ENCODE measurements around the gene FREM2. TPM values are rescaled to one million over a fixed set of nuclear protein-coding genes. Genes with fewer than 3 reads are reported as not detected.

Gene FREM2
- total RNA-seq, 1 experiment from 2014 or later, result 42.6 TPM

DNA sequence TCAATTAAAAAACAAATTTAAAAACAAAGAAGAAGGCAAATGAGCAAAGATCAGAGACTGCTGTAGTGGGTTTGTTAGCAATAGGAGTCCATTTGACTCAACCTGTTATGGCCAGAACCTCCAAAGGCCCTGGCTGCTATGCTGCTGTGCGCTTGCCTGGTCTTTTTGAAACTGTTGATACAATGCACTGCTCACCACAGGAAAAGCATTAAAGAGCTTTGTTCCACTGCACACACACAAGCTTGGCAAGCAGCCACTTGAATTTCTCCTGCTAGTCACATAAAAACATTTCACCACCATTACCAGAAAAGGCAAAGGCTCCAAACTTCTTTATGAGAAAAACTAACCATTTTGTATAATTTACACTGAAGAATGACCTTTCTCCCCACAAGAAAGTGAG, 132.2 kb downstream of the FREM2 start:
- H3K9me3 Mint-ChIP-seq (ENCODE audit: unreplicated experiment), result peaks cover 2% of the 10 kb centered on the region
- CTCF ChIA-PET, result no interaction called here

DNA sequence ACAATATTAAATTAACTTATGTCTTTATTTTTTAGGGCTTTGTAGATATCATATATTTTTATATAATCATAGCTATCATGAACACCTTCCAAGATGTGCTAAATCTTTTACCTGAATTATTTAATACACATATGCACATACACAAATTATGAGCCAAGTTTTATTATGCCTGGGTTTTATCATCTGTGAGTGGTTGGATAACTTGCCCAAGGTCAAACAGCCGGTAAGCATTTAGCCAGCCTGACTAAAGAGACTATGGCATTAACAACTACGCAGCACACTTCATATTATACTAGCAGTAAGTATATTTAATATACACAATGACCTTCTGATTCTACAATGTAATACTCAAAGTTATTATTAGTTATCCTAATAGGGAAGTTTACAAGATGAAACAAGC, 132.7 kb downstream of the FREM2 start:
- H3K9me3 Mint-ChIP-seq (ENCODE audit: unreplicated experiment), result no peaks in the 10 kb centered on the region
- peaks cover 2% of the 10 kb centered on the region; the same call in 1 of the 2 replicates for H3K36me3 ChIP-seq (ENCODE audit: control insufficient read depth, insufficient read depth, low read length)
- no peak overlapping the region for H3K27ac Mint-ChIP-seq (ENCODE audit: unreplicated experiment)
- H3K4me3 ChIP-seq (ENCODE audit: low read depth, low read length), result no peak overlapping the region
- H3K27me3 Mint-ChIP-seq (ENCODE audit: insufficient read depth, unreplicated experiment), result no peaks in the 10 kb centered on the region
- intact Hi-C loops (cut with micrococcal nuclease; ENCODE audit: unreplicated experiment), result no loop called here
- H3K4me1 ChIP-seq, result no peaks in the 10 kb centered on the region
- H3K36me3 Mint-ChIP-seq (ENCODE audit: insufficient read depth, unreplicated experiment), result peaks cover 12% of the 10 kb centered on the region
- no peak for DNase-seq
- no peak overlapping the region for H3K4me3 Mint-ChIP-seq (ENCODE audit: unreplicated experiment)
- no peaks in the 10 kb centered on the region for H3K27me3 ChIP-seq (replicated peaks; ENCODE audit: control insufficient read depth, insufficient read depth, low read length)
- TF ChIP-seq, protein P1, sequence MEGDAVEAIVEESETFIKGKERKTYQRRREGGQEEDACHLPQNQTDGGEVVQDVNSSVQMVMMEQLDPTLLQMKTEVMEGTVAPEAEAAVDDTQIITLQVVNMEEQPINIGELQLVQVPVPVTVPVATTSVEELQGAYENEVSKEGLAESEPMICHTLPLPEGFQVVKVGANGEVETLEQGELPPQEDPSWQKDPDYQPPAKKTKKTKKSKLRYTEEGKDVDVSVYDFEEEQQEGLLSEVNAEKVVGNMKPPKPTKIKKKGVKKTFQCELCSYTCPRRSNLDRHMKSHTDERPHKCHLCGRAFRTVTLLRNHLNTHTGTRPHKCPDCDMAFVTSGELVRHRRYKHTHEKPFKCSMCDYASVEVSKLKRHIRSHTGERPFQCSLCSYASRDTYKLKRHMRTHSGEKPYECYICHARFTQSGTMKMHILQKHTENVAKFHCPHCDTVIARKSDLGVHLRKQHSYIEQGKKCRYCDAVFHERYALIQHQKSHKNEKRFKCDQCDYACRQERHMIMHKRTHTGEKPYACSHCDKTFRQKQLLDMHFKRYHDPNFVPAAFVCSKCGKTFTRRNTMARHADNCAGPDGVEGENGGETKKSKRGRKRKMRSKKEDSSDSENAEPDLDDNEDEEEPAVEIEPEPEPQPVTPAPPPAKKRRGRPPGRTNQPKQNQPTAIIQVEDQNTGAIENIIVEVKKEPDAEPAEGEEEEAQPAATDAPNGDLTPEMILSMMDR (IDR thresholded peaks at IDR 0.05; ENCODE audit: insufficient read depth in 1 of 2, low read depth in 1 of 2, low read length in 1 of 2, severe bottlenecking in 1 of 2, unreplicated experiment in 1 of 2), result no peak
- H3K4me1 Mint-ChIP-seq (ENCODE audit: low read depth, unreplicated experiment), result no peaks in the 10 kb centered on the region
- ChIA-PET CTCF (no interaction called here), POLR2A (no interaction called here)
- no peaks in the 10 kb centered on the region for H3K9me3 ChIP-seq
- BruUV-seq (replicated peaks), result no TSS peak

More for the DNA sequence above, 132.2 kb downstream of the FREM2 start:
- Mint-ChIP-seq H3K4me1 (ENCODE audit: low read depth, unreplicated experiment) (no peaks in the 10 kb centered on the region), H3K27ac (ENCODE audit: unreplicated experiment) (no peak overlapping the region), H3K36me3 (ENCODE audit: insufficient read depth, unreplicated experiment) (peaks cover 10% of the 10 kb centered on the region), H3K4me3 (ENCODE audit: unreplicated experiment) (no peak overlapping the region), H3K27me3 (ENCODE audit: insufficient read depth, unreplicated experiment) (no peaks in the 10 kb centered on the region)
- H3K9me3 ChIP-seq, result no peaks in the 10 kb centered on the region
- no peaks in the 10 kb centered on the region for H3K4me1 ChIP-seq
- TF ChIP-seq, protein P1 (IDR thresholded peaks at IDR 0.05; ENCODE audit: insufficient read depth in 1 of 2, low read depth in 1 of 2, low read length in 1 of 2, severe bottlenecking in 1 of 2, unreplicated experiment in 1 of 2), result no peak
- no peak overlapping the region for H3K4me3 ChIP-seq (ENCODE audit: low read depth, low read length)
- POLR2A ChIA-PET, result no interaction called here
- DNase-seq, result no peak
- no TSS peak for BruUV-seq (replicated peaks)
- H3K36me3 ChIP-seq (ENCODE audit: control insufficient read depth, insufficient read depth, low read length), result peaks cover 2% of the 10 kb centered on the region; the same call in 1 of the 2 replicates
- intact Hi-C loops (cut with micrococcal nuclease; ENCODE audit: unreplicated experiment), result no loop called here
- no peaks in the 10 kb centered on the region for H3K27me3 ChIP-seq (replicated peaks; ENCODE audit: control insufficient read depth, insufficient read depth, low read length)

DNA sequence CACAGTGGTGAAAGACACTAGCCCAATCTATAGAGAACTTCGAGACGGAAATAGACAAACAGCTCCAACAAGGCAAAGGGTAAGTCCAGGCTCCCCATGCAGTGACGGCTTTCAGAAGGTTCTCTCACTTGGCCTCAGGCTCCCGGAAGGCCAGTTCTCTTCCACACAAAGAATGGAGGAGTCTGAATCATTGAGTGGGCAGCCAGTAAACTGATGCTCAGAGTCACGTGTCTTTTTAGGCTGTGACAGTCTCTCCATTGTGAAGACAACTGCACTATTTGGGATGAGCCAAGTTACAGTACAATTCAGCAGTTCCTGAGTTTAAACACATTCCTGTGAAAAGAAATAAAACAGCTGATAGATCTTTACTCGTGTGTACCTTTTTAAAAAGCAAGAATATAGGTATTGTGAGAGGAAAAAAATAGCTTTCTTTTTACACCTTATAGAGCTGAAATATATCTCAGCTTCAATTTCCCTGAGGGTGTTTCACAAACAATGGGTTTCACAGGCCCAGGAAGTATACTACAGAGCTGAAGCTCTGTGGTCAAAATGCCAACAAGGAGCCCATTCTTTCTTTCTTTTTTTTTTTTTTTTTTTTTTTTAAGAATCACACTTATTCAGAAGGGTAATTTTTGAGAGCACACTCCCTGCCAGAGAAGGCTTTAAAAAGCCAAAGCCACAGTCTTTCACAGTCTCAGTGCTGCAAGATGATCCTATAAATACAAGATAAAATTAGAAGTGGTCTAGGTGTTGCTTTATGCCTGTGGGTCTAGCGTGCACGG, 135.1 kb downstream of the FREM2 start:
- intact Hi-C loops (cut with micrococcal nuclease; ENCODE audit: unreplicated experiment), result loop anchor here (5.0 kb wide), 1 partner anchor 95 kb away; no protein-coding TSS in a partner anchor
- no TSS peak for BruUV-seq (replicated peaks)
- H3K9me3 Mint-ChIP-seq (ENCODE audit: unreplicated experiment), result no peaks in the 10 kb centered on the region

More for the DNA sequence above, 135.1 kb downstream of the FREM2 start:
- ChIA-PET POLR2A (no interaction called here), CTCF (no interaction called here)
- peaks cover 6% of the 10 kb centered on the region for H3K36me3 Mint-ChIP-seq (ENCODE audit: insufficient read depth, unreplicated experiment)
- H3K4me3 ChIP-seq (ENCODE audit: low read depth, low read length), result no peak overlapping the region
- H3K27me3 ChIP-seq (replicated peaks; ENCODE audit: control insufficient read depth, insufficient read depth, low read length), result no peaks in the 10 kb centered on the region
- no peaks in the 10 kb centered on the region for H3K4me1 ChIP-seq
- TF ChIP-seq, protein P1 (IDR thresholded peaks at IDR 0.05; ENCODE audit: insufficient read depth in 1 of 2, low read depth in 1 of 2, low read length in 1 of 2, severe bottlenecking in 1 of 2, unreplicated experiment in 1 of 2), result no peak
- H3K4me1 Mint-ChIP-seq (ENCODE audit: low read depth, unreplicated experiment), result no peaks in the 10 kb centered on the region
- no peak for DNase-seq
- peaks cover 2% of the 10 kb centered on the region; the same call in 1 of the 2 replicates for H3K36me3 ChIP-seq (ENCODE audit: control insufficient read depth, insufficient read depth, low read length)
- no peak overlapping the region for H3K4me3 Mint-ChIP-seq (ENCODE audit: unreplicated experiment)
- no peak overlapping the region for H3K27ac Mint-ChIP-seq (ENCODE audit: unreplicated experiment)
- H3K27me3 Mint-ChIP-seq (ENCODE audit: insufficient read depth, unreplicated experiment), result no peaks in the 10 kb centered on the region
- H3K9me3 ChIP-seq, result no peaks in the 10 kb centered on the region

Measured in Caco-2 (cell line).